ENCODE results near the gene KCNJ16. TPM values are rescaled to one million over a fixed set of nuclear protein-coding genes. Genes with fewer than 3 reads are reported as not detected.
A peak's percentile ranks its signal among the peaks of the same experiment; 100 is the strongest.

KCNJ16 gene
- polyA plus RNA-seq, 2 of the 4 experiments (the other 2 are of a cell fraction): 0.87 to 1.6 TPM

DNA sequence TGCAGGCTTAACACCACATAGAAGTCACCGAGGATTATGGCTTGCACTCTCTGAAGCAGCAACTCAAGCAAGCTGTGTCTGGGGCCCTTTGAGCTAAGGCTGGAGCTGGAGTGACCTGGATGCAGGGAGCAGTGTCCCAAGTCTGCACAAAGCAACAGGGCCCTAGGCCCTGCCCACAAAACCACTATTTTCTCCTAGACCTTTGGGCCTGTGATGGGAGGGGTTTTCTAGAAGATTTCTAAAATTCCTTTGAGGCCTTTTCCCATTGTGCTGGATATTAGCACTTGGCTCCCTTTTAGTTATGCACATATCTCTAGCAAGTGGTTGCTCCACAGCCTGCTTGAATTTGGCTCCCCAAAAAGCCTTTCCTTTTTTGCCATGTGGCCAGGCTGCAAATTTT, 44.5 kb downstream of the KCNJ16 start:
- ChIA-PET CTCF (no interaction called here), POLR2A (no interaction called here)
- Histone ChIP-seq H3K4me3 (no peak overlapping the region), H3K9me3 (no peaks in the 10 kb centered on the region), H3K4me2 (no peak overlapping the region), H3K27ac (no peak overlapping the region), H3K4me1 (peaks cover 8% of the 10 kb centered on the region; the same call in 2 of the 3 replicates)
- FAIRE-seq: no peak
- no peak for DNase-seq (ENCODE audit: low read depth in 1 of 2, low spot score in 1 of 2)
- TF ChIP-seq REST (IDR thresholded peaks at IDR 0.05): no peak
- TF ChIP-seq TP53 (CRISPR knock-in tag; IDR thresholded peaks at IDR 0.05): no peak
- TF ChIP-seq CHD4 (IDR thresholded peaks at IDR 0.05; ENCODE audit: borderline replicate concordance): no peak
- TF ChIP-seq MYC (IDR thresholded peaks at IDR 0.05; ENCODE audit: borderline replicate concordance, low read length): no peak
- TF ChIP-seq FOSL2 (IDR thresholded peaks at IDR 0.05): no peak
- no peak for TF ChIP-seq FOSL2 (CRISPR knock-in tag; IDR thresholded peaks at IDR 0.05)
- TF ChIP-seq, protein P1, sequence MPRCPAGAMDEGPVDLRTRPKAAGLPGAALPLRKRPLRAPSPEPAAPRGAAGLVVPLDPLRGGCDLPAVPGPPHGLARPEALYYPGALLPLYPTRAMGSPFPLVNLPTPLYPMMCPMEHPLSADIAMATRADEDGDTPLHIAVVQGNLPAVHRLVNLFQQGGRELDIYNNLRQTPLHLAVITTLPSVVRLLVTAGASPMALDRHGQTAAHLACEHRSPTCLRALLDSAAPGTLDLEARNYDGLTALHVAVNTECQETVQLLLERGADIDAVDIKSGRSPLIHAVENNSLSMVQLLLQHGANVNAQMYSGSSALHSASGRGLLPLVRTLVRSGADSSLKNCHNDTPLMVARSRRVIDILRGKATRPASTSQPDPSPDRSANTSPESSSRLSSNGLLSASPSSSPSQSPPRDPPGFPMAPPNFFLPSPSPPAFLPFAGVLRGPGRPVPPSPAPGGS (IDR thresholded peaks at IDR 0.05): no peak
- no peak for TF ChIP-seq JUN (IDR thresholded peaks at IDR 0.05)
- TF ChIP-seq, protein P2, sequence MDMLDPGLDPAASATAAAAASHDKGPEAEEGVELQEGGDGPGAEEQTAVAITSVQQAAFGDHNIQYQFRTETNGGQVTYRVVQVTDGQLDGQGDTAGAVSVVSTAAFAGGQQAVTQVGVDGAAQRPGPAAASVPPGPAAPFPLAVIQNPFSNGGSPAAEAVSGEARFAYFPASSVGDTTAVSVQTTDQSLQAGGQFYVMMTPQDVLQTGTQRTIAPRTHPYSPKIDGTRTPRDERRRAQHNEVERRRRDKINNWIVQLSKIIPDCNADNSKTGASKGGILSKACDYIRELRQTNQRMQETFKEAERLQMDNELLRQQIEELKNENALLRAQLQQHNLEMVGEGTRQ (IDR thresholded peaks at IDR 0.05): no peak
- no peak for TF ChIP-seq MAFK (IDR thresholded peaks at IDR 0.05; ENCODE audit: partially characterized antibody)
- 31% methylated on average over 1 of the region's 1 CpG for WGBS (ENCODE audit: missing lambda C conversion rate)
- ATAC-seq: no peak

DNA sequence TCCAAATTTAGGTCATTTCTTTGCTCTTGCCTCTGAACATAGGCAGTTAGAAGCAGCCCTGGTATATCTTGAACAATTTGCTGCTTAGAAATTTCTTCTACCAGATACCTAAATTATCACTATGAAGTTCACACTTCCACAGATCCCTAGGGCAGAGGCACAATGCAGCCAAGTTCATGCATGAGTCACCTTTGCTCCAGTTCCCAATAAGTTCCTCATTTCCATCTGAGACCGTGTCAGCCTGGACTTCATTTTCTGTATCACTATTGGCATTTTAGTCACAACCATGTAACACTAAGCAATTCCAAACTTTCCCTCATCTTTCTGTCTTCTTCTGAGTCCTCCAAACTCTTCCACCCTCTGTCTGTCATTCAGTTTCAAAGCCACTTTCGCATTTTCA, 45.0 kb downstream of the KCNJ16 start:
- FAIRE-seq (no peak), DNase-seq (ENCODE audit: low read depth in 1 of 2, low spot score in 1 of 2) (no peak), ATAC-seq (no peak)
- Histone ChIP-seq H3K27ac (no peak overlapping the region), H3K4me3 (no peak overlapping the region), H3K4me2 (no peak overlapping the region), H3K4me1 (peaks cover 8% of the 10 kb centered on the region; the same call in 2 of the 3 replicates), H3K9me3 (no peaks in the 10 kb centered on the region)
- TF ChIP-seq RFX5 (IDR thresholded peaks at IDR 0.05) (no peak), FOSL2 (IDR thresholded peaks at IDR 0.05) (no peak), FOSL2 (CRISPR knock-in tag; IDR thresholded peaks at IDR 0.05) (0 out of 2 replicates have a peak, but pooled peaks have one; percentile 44)
- 68% methylated on average over 2 of the region's 2 CpGs for WGBS (ENCODE audit: missing lambda C conversion rate)
- CTCF ChIA-PET: no interaction called here
- POLR2A ChIA-PET: no interaction called here

GRCh38 chr17:70120425-70120824, 45.4 kb downstream of the KCNJ16 start:
- ATAC-seq (no peak), DNase-seq (ENCODE audit: low read depth in 1 of 2, low spot score in 1 of 2) (no peak), FAIRE-seq (no peak)
- 67% methylated on average over 4 of the region's 4 CpGs for WGBS (ENCODE audit: missing lambda C conversion rate)
- ChIA-PET CTCF (no interaction called here), POLR2A (no interaction called here)
- no peak overlapping the region for H3K27ac ChIP-seq
- H3K4me2 ChIP-seq: no peak overlapping the region
- no peaks in the 10 kb centered on the region for H3K9me3 ChIP-seq
- TF ChIP-seq RCOR1 (IDR thresholded peaks at IDR 0.05; ENCODE audit: low read depth, low read length) (no peak), HES2 (IDR thresholded peaks at IDR 0.05) (no peak), TFCP2L1 (CRISPR knock-in tag; IDR thresholded peaks at IDR 0.05) (no peak), NFE2L2 (conservative IDR thresholded peaks at IDR 0.05; ENCODE audit: low read length) (no peak), HEYL (CRISPR knock-in tag; IDR thresholded peaks at IDR 0.05) (no peak), HOXA7 (CRISPR knock-in tag; IDR thresholded peaks at IDR 0.05) (no peak), KDM5A (IDR thresholded peaks at IDR 0.05) (no peak)
- peaks cover 8% of the 10 kb centered on the region; the same call in 2 of the 3 replicates for H3K4me1 ChIP-seq
- H3K4me3 ChIP-seq: no peak overlapping the region

All from A549 (cell line).